Urinary bladder (tissue), 4 donors: ENCODE measurements around the gene NFX1. TPM values are rescaled to one million over a fixed set of nuclear protein-coding genes. Genes with fewer than 3 reads are reported as not detected.

Experiments
- DNase-seq: peaks from one replicate; pipeline ENCODE4 v3.0.0-alpha.2; 2015; ENCODE audit errors: extremely low spot score
- H3K27ac ChIP-seq: one replicate; pipeline ENCODE4 v1.5.1; 2013; ENCODE audit warnings: low read depth, mild to moderate bottlenecking, moderate library complexity
- H3K36me3 ChIP-seq: one replicate; pipeline ENCODE4 v1.6.1; 2013; ENCODE audit warnings: mild to moderate bottlenecking, moderate library complexity; ENCODE audit not compliant: insufficient read depth
- H3K4me1 ChIP-seq: one replicate; pipeline ENCODE4 v1.6.1; 2013; ENCODE audit warnings: mild to moderate bottlenecking, moderate library complexity; ENCODE audit not compliant: insufficient read depth
- H3K4me3 ChIP-seq: one replicate; pipeline ENCODE4 v1.5.1; 2013; ENCODE audit warnings: low read depth, low read length
- WGBS: extraction: QIAGEN DNeasy Blood & Tissue Kit; methylation state at CpG from one replicate; pipeline ENCODE4 v1.1.7; 2013; 5-methylcytosine and 5-hydroxymethylcytosine counted together
- polyA plus RNA-seq: library from polyadenylated mRNA; stranded (reverse); fragments of 200-250 nt; gene quantifications from one replicate; pipeline ENCODE4 v1.2.3, GENCODE V29; 2013
- total RNA-seq: library from RNA; depleted of rRNA; stranded (reverse); fragments of >200 nt; gene quantifications from one replicate; pipeline ENCODE4 v1.2.3, GENCODE V29; 2014
- donor health status: healthy with polysubstance abuse.
- donor health status: healthy.

Gene NFX1
- total and polyA plus RNA-seq, 2 donors, result 21.9 to 24.1 TPM

GRCh38 chr9:33285502-33285901 is 4.8 kb upstream of the NFX1 start:
- 83% methylated on average over 5 of the region's 5 CpGs for WGBS
- H3K4me3 ChIP-seq, result no peak overlapping the region
- no peak overlapping the region for H3K27ac ChIP-seq
- H3K36me3 ChIP-seq, result peaks cover 5% of the 10 kb centered on the region
- no peaks in the 10 kb centered on the region for H3K4me1 ChIP-seq
- no peak for DNase-seq

GRCh38 chr9:33287087-33287490 is 3.2 kb upstream of the NFX1 start:
- WGBS, result 52% methylated on average over 4 of the region's 4 CpGs
- no peak overlapping the region for H3K4me3 ChIP-seq
- H3K4me1 ChIP-seq, result no peaks in the 10 kb centered on the region
- H3K36me3 ChIP-seq, result peaks cover 2% of the 10 kb centered on the region
- DNase-seq, result no peak
- no peak overlapping the region for H3K27ac ChIP-seq

- whole genome bisulfite sequencing, result 77% methylated on average over 4 of the region's 4 CpGs
- H3K4me3 ChIP-seq, result no peak overlapping the region
- peaks cover 2% of the 10 kb centered on the region for H3K36me3 ChIP-seq
- DNase-seq, result no peak
- no peaks in the 10 kb centered on the region for H3K4me1 ChIP-seq
- H3K27ac ChIP-seq, result no peak overlapping the region
These were observed 2.1 kb upstream of the NFX1 start for GRCh38 chr9:33288235-33288634.

- H3K27ac ChIP-seq, result peak overlapping the region; percentile 97
- peaks cover 2% of the 10 kb centered on the region for H3K36me3 ChIP-seq
- no peak overlapping the region for H3K4me3 ChIP-seq
- WGBS, result 81% methylated on average over 14 of the region's 14 CpGs
- no peaks in the 10 kb centered on the region for H3K4me1 ChIP-seq
- no peak for DNase-seq
These were observed 1.4 kb upstream of the NFX1 start for GRCh38 chr9:33288828-33289483.

- H3K4me1 ChIP-seq, result no peaks in the 10 kb centered on the region
- WGBS, result 12% methylated on average over 12 of the region's 12 CpGs
- peak overlapping the region; percentile 42 for H3K4me3 ChIP-seq
- peaks cover under 1% of the 10 kb centered on the region for H3K36me3 ChIP-seq
- no peak for DNase-seq
- peak overlapping the region; percentile 97 for H3K27ac ChIP-seq
These were observed 820 bp upstream of the NFX1 start for GRCh38 chr9:33289496-33289895.

GRCh38 chr9:33289936-33290246 is 425 bp upstream of the NFX1 start:
- DNase-seq, result no peak
- WGBS, result under 1% methylated on average over 14 of the region's 14 CpGs
- H3K4me3 ChIP-seq, result peak overlapping the region; percentile 42
- H3K4me1 ChIP-seq, result no peaks in the 10 kb centered on the region
- no peaks in the 10 kb centered on the region for H3K36me3 ChIP-seq
- H3K27ac ChIP-seq, result peak overlapping the region; percentile 97

- peak overlapping the region; percentile 60 for H3K4me3 ChIP-seq
- H3K27ac ChIP-seq, result peak overlapping the region; percentile 97
- peaks cover 1% of the 10 kb centered on the region for H3K36me3 ChIP-seq
- no peaks in the 10 kb centered on the region for H3K4me1 ChIP-seq
- DNase-seq, result peak; percentile 6
- 11% methylated on average over 7 of the region's 7 CpGs for WGBS
These were observed 698 bp downstream of the NFX1 start for GRCh38 chr9:33291031-33291397.

GRCh38 chr9:33291901-33292300 is 1.6 kb downstream of the NFX1 start:
- Histone ChIP-seq H3K27ac (no peak overlapping the region), H3K4me3 (no peak overlapping the region), H3K36me3 (peaks cover 1% of the 10 kb centered on the region), H3K4me1 (no peaks in the 10 kb centered on the region)
- 86% methylated on average over 5 of the region's 5 CpGs for WGBS
- DNase-seq, result no peak

GRCh38 chr9:33293782-33294181 is 3.5 kb downstream of the NFX1 start:
- 83% methylated on average over 2 of the region's 2 CpGs for WGBS
- no peak for DNase-seq
- Histone ChIP-seq H3K4me3 (no peak overlapping the region), H3K36me3 (peaks cover 5% of the 10 kb centered on the region), H3K4me1 (no peaks in the 10 kb centered on the region), H3K27ac (no peak overlapping the region)

GRCh38 chr9:33294670-33295432 is 4.5 kb downstream of the NFX1 start:
- H3K4me3 ChIP-seq, result no peak overlapping the region
- no peak overlapping the region for H3K27ac ChIP-seq
- 90% methylated on average over 12 of the region's 12 CpGs for WGBS
- no peaks in the 10 kb centered on the region for H3K4me1 ChIP-seq
- H3K36me3 ChIP-seq, result peaks cover 5% of the 10 kb centered on the region
- DNase-seq, result no peak

GRCh38 chr9:33295571-33295970 is 5.3 kb downstream of the NFX1 start:
- 92% methylated on average over 2 of the region's 2 CpGs for WGBS
- Histone ChIP-seq H3K36me3 (peaks cover 5% of the 10 kb centered on the region), H3K4me3 (no peak overlapping the region), H3K4me1 (no peaks in the 10 kb centered on the region), H3K27ac (no peak overlapping the region)
- DNase-seq, result no peak

GRCh38 chr9:33297432-33297831 is 7.1 kb downstream of the NFX1 start:
- H3K36me3 ChIP-seq, result peaks cover 5% of the 10 kb centered on the region
- H3K4me3 ChIP-seq, result no peak overlapping the region
- H3K4me1 ChIP-seq, result no peaks in the 10 kb centered on the region
- 81% methylated on average over 1 of the region's 1 CpG for WGBS
- no peak for DNase-seq
- no peak overlapping the region for H3K27ac ChIP-seq

GRCh38 chr9:33300546-33300945 is 10.2 kb downstream of the NFX1 start:
- Histone ChIP-seq H3K4me1 (no peaks in the 10 kb centered on the region), H3K27ac (no peak overlapping the region)
- 77% methylated on average over 2 of the region's 2 CpGs for WGBS

GRCh38 chr9:33304362-33304761 is 14.0 kb downstream of the NFX1 start:
- WGBS, result 91% methylated on average over 1 of the region's 1 CpG
- H3K27ac ChIP-seq, result no peak overlapping the region
- no peaks in the 10 kb centered on the region for H3K4me1 ChIP-seq
- DNase-seq, result no peak
- no peak overlapping the region for H3K4me3 ChIP-seq
- peaks cover 7% of the 10 kb centered on the region for H3K36me3 ChIP-seq

More at GRCh38 chr9:33300546-33300945, 10.2 kb downstream of the NFX1 start:
- Histone ChIP-seq H3K4me3 (no peak overlapping the region), H3K36me3 (peaks cover 3% of the 10 kb centered on the region)
- no peak for DNase-seq
